ENCODE data around the gene FGD3. TPM values are rescaled to one million over a fixed set of nuclear protein-coding genes. Genes with fewer than 3 reads are reported as not detected.

Gene FGD3
- total RNA-seq, 1 donor, result not detected

GRCh38 chr9:92965759-92966517, 18.6 kb downstream of the FGD3 start:
- Histone ChIP-seq H3K4me3 (ENCODE audit: insufficient read depth, low read length) (no peak overlapping the region), H3K9me3 (ENCODE audit: low read depth, low read length) (peaks cover 4% of the 10 kb centered on the region), H3K27me3 (ENCODE audit: insufficient read depth, low read length) (no peaks in the 10 kb centered on the region), H4K20me1 (ENCODE audit: insufficient read depth, low read length) (no peaks in the 10 kb centered on the region), H3K27ac (ENCODE audit: low read depth, low read length) (no peak overlapping the region), H3K4me1 (ENCODE audit: insufficient read depth, low read length) (no peaks in the 10 kb centered on the region), H3K4me2 (ENCODE audit: insufficient read depth, low read length) (no peak overlapping the region), H3K36me3 (ENCODE audit: insufficient read depth, low read length) (no peaks in the 10 kb centered on the region), H3K79me2 (ENCODE audit: insufficient read depth, low read length) (no peaks in the 10 kb centered on the region), H2AFZ (ENCODE audit: low read length) (no peak overlapping the region)
- peak; percentile 19 for DNase-seq (ENCODE audit: insufficient read length, low spot score, missing footprints)
- TF ChIP-seq, protein P1, sequence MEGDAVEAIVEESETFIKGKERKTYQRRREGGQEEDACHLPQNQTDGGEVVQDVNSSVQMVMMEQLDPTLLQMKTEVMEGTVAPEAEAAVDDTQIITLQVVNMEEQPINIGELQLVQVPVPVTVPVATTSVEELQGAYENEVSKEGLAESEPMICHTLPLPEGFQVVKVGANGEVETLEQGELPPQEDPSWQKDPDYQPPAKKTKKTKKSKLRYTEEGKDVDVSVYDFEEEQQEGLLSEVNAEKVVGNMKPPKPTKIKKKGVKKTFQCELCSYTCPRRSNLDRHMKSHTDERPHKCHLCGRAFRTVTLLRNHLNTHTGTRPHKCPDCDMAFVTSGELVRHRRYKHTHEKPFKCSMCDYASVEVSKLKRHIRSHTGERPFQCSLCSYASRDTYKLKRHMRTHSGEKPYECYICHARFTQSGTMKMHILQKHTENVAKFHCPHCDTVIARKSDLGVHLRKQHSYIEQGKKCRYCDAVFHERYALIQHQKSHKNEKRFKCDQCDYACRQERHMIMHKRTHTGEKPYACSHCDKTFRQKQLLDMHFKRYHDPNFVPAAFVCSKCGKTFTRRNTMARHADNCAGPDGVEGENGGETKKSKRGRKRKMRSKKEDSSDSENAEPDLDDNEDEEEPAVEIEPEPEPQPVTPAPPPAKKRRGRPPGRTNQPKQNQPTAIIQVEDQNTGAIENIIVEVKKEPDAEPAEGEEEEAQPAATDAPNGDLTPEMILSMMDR (IDR thresholded peaks at IDR 0.05; ENCODE audit: extremely low read depth, low read depth, low read length), result no peak

GRCh38 chr9:92966518-92966800, 19.1 kb downstream of the FGD3 start:
- H3K9me3 ChIP-seq (ENCODE audit: low read depth, low read length), result peaks cover 4% of the 10 kb centered on the region

DNA sequence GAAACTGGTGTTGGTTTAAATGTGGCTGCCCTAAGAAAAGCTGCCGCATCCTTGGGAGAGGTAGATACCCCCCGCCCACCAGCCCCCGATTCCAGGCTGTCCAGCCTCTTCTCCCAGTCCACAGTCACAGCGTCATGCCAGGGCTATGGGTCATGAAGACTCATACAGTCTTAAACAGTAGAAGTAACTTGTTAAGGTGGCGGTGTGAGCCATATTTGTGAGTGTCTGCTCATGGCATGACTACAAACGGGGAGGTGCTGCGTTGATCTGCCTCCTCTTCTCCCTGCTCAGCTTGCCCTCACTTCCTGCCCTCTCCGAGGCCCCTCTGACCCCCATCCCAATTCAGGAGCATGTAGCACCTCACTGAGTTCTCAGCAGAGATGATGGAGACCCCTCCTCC, 20.8 kb downstream of the FGD3 start:
- Histone ChIP-seq H3K9me3 (ENCODE audit: low read depth, low read length) (no peaks in the 10 kb centered on the region), H3K4me3 (ENCODE audit: insufficient read depth, low read length) (no peak overlapping the region), H4K20me1 (ENCODE audit: insufficient read depth, low read length) (no peaks in the 10 kb centered on the region), H3K27ac (ENCODE audit: low read depth, low read length) (no peak overlapping the region), H2AFZ (ENCODE audit: low read length) (no peak overlapping the region), H3K27me3 (ENCODE audit: insufficient read depth, low read length) (no peaks in the 10 kb centered on the region), H3K4me1 (ENCODE audit: insufficient read depth, low read length) (no peaks in the 10 kb centered on the region), H3K4me2 (ENCODE audit: insufficient read depth, low read length) (no peak overlapping the region), H3K79me2 (ENCODE audit: insufficient read depth, low read length) (no peaks in the 10 kb centered on the region), H3K36me3 (ENCODE audit: insufficient read depth, low read length) (no peaks in the 10 kb centered on the region)
- TF ChIP-seq, protein P1 (IDR thresholded peaks at IDR 0.05; ENCODE audit: extremely low read depth, low read depth, low read length), result no peak
- DNase-seq (ENCODE audit: insufficient read length, low spot score, missing footprints), result peak; percentile 22

More at GRCh38 chr9:92966518-92966800, 19.1 kb downstream of the FGD3 start:
- no peaks in the 10 kb centered on the region for H3K4me1 ChIP-seq (ENCODE audit: insufficient read depth, low read length)
- no peak overlapping the region for H3K4me2 ChIP-seq (ENCODE audit: insufficient read depth, low read length)
- no peaks in the 10 kb centered on the region for H3K27me3 ChIP-seq (ENCODE audit: insufficient read depth, low read length)
- H3K79me2 ChIP-seq (ENCODE audit: insufficient read depth, low read length), result no peaks in the 10 kb centered on the region
- TF ChIP-seq, protein P1 (IDR thresholded peaks at IDR 0.05; ENCODE audit: extremely low read depth, low read depth, low read length), result no peak
- no peak overlapping the region for H3K4me3 ChIP-seq (ENCODE audit: insufficient read depth, low read length)
- no peaks in the 10 kb centered on the region for H3K36me3 ChIP-seq (ENCODE audit: insufficient read depth, low read length)
- H3K27ac ChIP-seq (ENCODE audit: low read depth, low read length), result no peak overlapping the region
- no peak overlapping the region for H2AFZ ChIP-seq (ENCODE audit: low read length)
- DNase-seq (ENCODE audit: insufficient read length, low spot score, missing footprints), result no peak
- H4K20me1 ChIP-seq (ENCODE audit: insufficient read depth, low read length), result no peaks in the 10 kb centered on the region

GRCh38 chr9:92969516-92970466, 22.5 kb downstream of the FGD3 start:
- TF ChIP-seq, protein P1 (IDR thresholded peaks at IDR 0.05; ENCODE audit: extremely low read depth, low read depth, low read length), result no peak
- no peak overlapping the region for H3K27ac ChIP-seq (ENCODE audit: low read depth, low read length)

More at GRCh38 chr9:92969516-92970466, 22.5 kb downstream of the FGD3 start:
- Histone ChIP-seq H3K4me1 (ENCODE audit: insufficient read depth, low read length) (no peaks in the 10 kb centered on the region), H3K27me3 (ENCODE audit: insufficient read depth, low read length) (no peaks in the 10 kb centered on the region), H3K79me2 (ENCODE audit: insufficient read depth, low read length) (no peaks in the 10 kb centered on the region), H3K4me2 (ENCODE audit: insufficient read depth, low read length) (no peak overlapping the region), H3K36me3 (ENCODE audit: insufficient read depth, low read length) (no peaks in the 10 kb centered on the region), H3K4me3 (ENCODE audit: insufficient read depth, low read length) (no peak overlapping the region), H2AFZ (ENCODE audit: low read length) (no peak overlapping the region), H3K9me3 (ENCODE audit: low read depth, low read length) (no peaks in the 10 kb centered on the region), H4K20me1 (ENCODE audit: insufficient read depth, low read length) (no peaks in the 10 kb centered on the region)
- DNase-seq (ENCODE audit: insufficient read length, low spot score, missing footprints), result no peak
